HepG2 (cell line): ENCODE measurements around the gene MARCHF2. TPM values are rescaled to one million over a fixed set of nuclear protein-coding genes. Genes with fewer than 3 reads are reported as not detected.

Experiments used
- ATAC-seq: fragments of 200-7000 bp; cut with Tn5 transposase; 3 replicates; pipeline ENCODE4 v1.9.1; 2020; ENCODE audit warnings: mild to moderate bottlenecking, moderate library complexity
- BruUV-seq: library from RNA; stranded (reverse); fragments of 400-500 nt; replicated peaks from 2 replicates; lab custom pipeline; 2021; lab: Mats Ljungman, UMichigan
- CTCF ChIA-PET: fragments of 300-600 bp; formaldehyde crosslinking; extraction: SDS; loops from one replicate; lab custom pipeline; 2021; ENCODE audit warnings: low total read pairs, inconsistent platforms, low intra/inter-chr PET ratio; lab: Yijun Ruan, JAX
- POLR2A ChIA-PET: fragments of 350-600 bp; sonication (Branson Sonifier 250); formaldehyde crosslinking; loops from one replicate; lab custom pipeline; 2020; ENCODE audit warnings: antibody characterized with exemption, inconsistent platforms; lab: Yijun Ruan, JAX
- DNase-seq: peaks from one replicate; pipeline ENCODE4 v3.0.0-alpha.2; 2015; ENCODE audit warnings: low spot score
- FAIRE-seq: peaks from 3 replicates; lab custom pipeline; 2011; peaks lifted over from hg19 to GRCh38; lab: Jason Lieb, UNC
- H2AFZ ChIP-seq: one replicate; pipeline ENCODE4 v1.6.1; 2011; ENCODE audit warnings: low read length, inconsistent platforms
- H3K27ac ChIP-seq: fragments of 300-600 bp; 3 replicates; pipeline ENCODE4 v1.8.0; 2011; ENCODE audit warnings: mixed run types, mild to moderate bottlenecking, mixed read lengths, low read length, inconsistent platforms; ENCODE audit not compliant: insufficient read depth; ENCODE audit errors: extremely low read length
- H3K27me3 ChIP-seq, 2 experiments: fragments of 200-600 bp in 1 of 2; 2 replicates in 1 of 2; 3 replicates in 1 of 2; pipeline versions ENCODE4 v1.6.0 to v1.8.0; 2011; ENCODE audit warnings: low read length in 2 of 2, mild to moderate bottlenecking in 2 of 2, moderate library complexity in 2 of 2, inconsistent platforms in 1 of 2; ENCODE audit not compliant: insufficient read depth in 2 of 2, control insufficient read depth in 1 of 2
- H3K36me3 ChIP-seq, 2 experiments: fragments of 200-600 bp in 1 of 2; replicated peaks in 1 of 2; 2 replicates in 1 of 2; 3 replicates in 1 of 2; pipeline versions ENCODE4 v1.5.1 to v1.8.0; 2011; ENCODE audit warnings: low read length in 2 of 2, inconsistent platforms in 1 of 2; ENCODE audit not compliant: insufficient read depth in 2 of 2, control insufficient read depth in 1 of 2
- H3K4me1 ChIP-seq: 2 replicates; pipeline ENCODE4 v1.5.1; 2012; ENCODE audit warnings: low read length, inconsistent platforms; ENCODE audit not compliant: insufficient read depth
- H3K4me2 ChIP-seq: 2 replicates; pipeline ENCODE4 v1.6.0; 2011; ENCODE audit warnings: low read depth, low read length, inconsistent platforms
- H3K4me3 ChIP-seq, 3 experiments: fragments of 200-600 bp in 1 of 3; sonication (generic), shearing (Covaris generic) in 1 of 3; replicated peaks in 1 of 3; 2 replicates each; pipeline ENCODE4 v1.5.1; 2011 to 2016; ENCODE audit warnings: low read length in 3 of 3, inconsistent platforms in 2 of 3, low read depth in 2 of 3, mild to moderate bottlenecking in 2 of 3, control low read depth in 1 of 3, mixed read lengths in 1 of 3; ENCODE audit not compliant: insufficient read depth in 1 of 3
- H3K79me2 ChIP-seq: one replicate; pipeline ENCODE4 v1.6.1; 2011; ENCODE audit warnings: low read length, inconsistent platforms; ENCODE audit not compliant: insufficient read depth
- H3K9ac ChIP-seq: 2 replicates; pipeline ENCODE4 v1.6.0; 2011; ENCODE audit warnings: mild to moderate bottlenecking, low read depth, low read length, inconsistent platforms; ENCODE audit not compliant: insufficient read depth
- H3K9me3 ChIP-seq: 2 replicates; pipeline ENCODE4 v1.5.1; 2012; ENCODE audit warnings: mild to moderate bottlenecking, low read length
- H4K20me1 ChIP-seq: 2 replicates; pipeline ENCODE4 v1.6.0; 2011; ENCODE audit warnings: inconsistent platforms, mild to moderate bottlenecking, low read length, moderate library complexity; ENCODE audit not compliant: insufficient read depth
- EEA1 ChIP-seq: sonication (generic); formaldehyde crosslinking; IDR thresholded peaks from 2 replicates; pipeline ENCODE4 v1.5.1; 2020; ENCODE audit warnings: mild to moderate bottlenecking, missing genetic modification reagents, borderline replicate concordance
- GFI1 ChIP-seq: sonication (generic); formaldehyde crosslinking; IDR thresholded peaks from 2 replicates; pipeline ENCODE4 v1.5.0; 2020; ENCODE audit warnings: missing genetic modification reagents, mild to moderate bottlenecking, borderline replicate concordance
- HOXA3 ChIP-seq: sonication (generic); formaldehyde crosslinking; IDR thresholded peaks from 2 replicates; pipeline ENCODE4 v1.5.0; 2020; ENCODE audit warnings: missing genetic modification reagents
- SP2 ChIP-seq: sonication (generic); formaldehyde crosslinking; IDR thresholded peaks from 2 replicates; pipeline ENCODE4 v1.5.1; 2020; ENCODE audit warnings: mild to moderate bottlenecking, missing genetic modification reagents
- TRIM22 ChIP-seq: fragments of 450-650 bp; IDR thresholded peaks from 2 replicates; pipeline ENCODE4 v1.6.1; 2017
- WGBS: methylation state at CpG from one replicate; pipeline ENCODE4 v1.1.6; 2017; ENCODE audit warnings: low lambda C conversion rate; 5-methylcytosine and 5-hydroxymethylcytosine counted together
- in situ Hi-C: cut with HindIII; loops from 2 replicates; pipeline ENCODE4 v1.10.0; 2017; ENCODE audit warnings: low pct_unique_long_range_greater_than_20kb; ENCODE audit not compliant: extremely low pct_ligation_motif_present
- intact Hi-C: fragments of 100-400 bp; cut with micrococcal nuclease; formaldehyde crosslinking; loops from one replicate; pipeline ENCODE4 v1.10.0; 2022; ENCODE audit not compliant: unreplicated experiment
- polyA plus RNA-seq, 8 experiments: library from polyadenylated mRNA; depleted of rRNA in 3 of 8; stranded (reverse) in 7 of 8; unstranded in 1 of 8; fragments of >200 nt; fragmentation: Illumina TruSeq in 4 of 8; extraction: Trizol in 4 of 8; gene quantifications; 2 replicates each; pipeline versions ENCODE4 v1.2.1 to v1.2.3, GENCODE V29; 2011 to 2016; ENCODE audit warnings: low read depth in 4 of 8, missing spikeins in 1 of 8, mixed read lengths in 1 of 8; ENCODE audit not compliant: insufficient read depth in 1 of 8
- total RNA-seq, 5 experiments: library from RNA; depleted of rRNA; stranded (reverse); fragments of >200 nt; fragmentation: Illumina TruSeq; extraction: Trizol; gene quantifications; 2 replicates each; pipeline ENCODE4 v1.2.3, GENCODE V29; 2016; ENCODE audit warnings: low read depth in 1 of 5
- TF ChIP-seq, protein P1 (sequence below): sonication (generic); formaldehyde crosslinking; IDR thresholded peaks from 2 replicates; pipeline ENCODE4 v1.5.1; 2020; ENCODE audit warnings: missing genetic modification reagents, mild to moderate bottlenecking, borderline replicate concordance

The MARCHF2 gene
- total and polyA plus RNA-seq, 2 of the 13 experiments (the other 11 are each of a cell fraction or from before 2014, with no cell fraction given): 12.7 to 13.0 TPM

DNA sequence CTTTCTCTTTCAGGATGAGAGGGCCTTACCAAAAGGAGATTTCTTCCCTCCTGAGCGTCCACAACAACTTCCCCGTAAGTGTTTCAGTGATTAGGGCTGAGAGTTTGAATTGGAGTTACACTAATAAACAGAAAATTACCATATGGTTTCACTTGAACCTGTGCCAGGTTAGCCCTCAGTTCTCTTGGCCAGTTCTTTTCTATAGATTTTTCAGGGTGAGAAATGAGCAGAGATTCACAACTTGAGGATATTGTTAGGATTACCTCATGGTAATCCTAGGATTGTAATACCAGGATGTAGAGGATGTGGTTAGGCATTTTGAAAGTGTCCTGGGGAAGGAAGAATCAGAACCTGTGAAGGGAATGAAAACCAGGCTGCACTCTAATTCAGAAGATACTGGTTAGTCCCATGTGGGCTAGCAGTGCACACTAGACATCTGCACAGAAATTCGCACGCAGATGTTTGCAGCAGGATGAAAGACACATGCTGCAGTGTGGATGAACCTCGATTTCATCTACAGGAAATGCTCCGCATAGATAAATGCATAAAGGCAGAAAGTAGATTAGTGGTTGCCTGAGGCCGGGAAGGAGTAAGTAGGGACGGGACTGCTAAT, 55.8 kb downstream of the MARCHF2 start:
- H3K4me3 ChIP-seq: no peak overlapping the region
- H2AFZ ChIP-seq: no peak overlapping the region
- intact Hi-C loops (no loop called here), in situ Hi-C loops (no loop called here)
- FAIRE-seq (no peak), ATAC-seq (no peak), DNase-seq (no peak)
- POLR2A ChIA-PET: no interaction called here
- CTCF ChIA-PET: no interaction called here
- TF ChIP-seq, protein P1, sequence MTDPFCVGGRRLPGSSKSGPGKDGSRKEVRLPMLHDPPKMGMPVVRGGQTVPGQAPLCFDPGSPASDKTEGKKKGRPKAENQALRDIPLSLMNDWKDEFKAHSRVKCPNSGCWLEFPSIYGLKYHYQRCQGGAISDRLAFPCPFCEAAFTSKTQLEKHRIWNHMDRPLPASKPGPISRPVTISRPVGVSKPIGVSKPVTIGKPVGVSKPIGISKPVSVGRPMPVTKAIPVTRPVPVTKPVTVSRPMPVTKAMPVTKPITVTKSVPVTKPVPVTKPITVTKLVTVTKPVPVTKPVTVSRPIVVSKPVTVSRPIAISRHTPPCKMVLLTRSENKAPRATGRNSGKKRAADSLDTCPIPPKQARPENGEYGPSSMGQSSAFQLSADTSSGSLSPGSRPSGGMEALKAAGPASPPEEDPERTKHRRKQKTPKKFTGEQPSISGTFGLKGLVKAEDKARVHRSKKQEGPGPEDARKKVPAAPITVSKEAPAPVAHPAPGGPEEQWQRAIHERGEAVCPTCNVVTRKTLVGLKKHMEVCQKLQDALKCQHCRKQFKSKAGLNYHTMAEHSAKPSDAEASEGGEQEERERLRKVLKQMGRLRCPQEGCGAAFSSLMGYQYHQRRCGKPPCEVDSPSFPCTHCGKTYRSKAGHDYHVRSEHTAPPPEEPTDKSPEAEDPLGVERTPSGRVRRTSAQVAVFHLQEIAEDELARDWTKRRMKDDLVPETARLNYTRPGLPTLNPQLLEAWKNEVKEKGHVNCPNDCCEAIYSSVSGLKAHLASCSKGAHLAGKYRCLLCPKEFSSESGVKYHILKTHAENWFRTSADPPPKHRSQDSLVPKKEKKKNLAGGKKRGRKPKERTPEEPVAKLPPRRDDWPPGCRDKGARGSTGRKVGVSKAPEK (CRISPR knock-in tag): no peak
- TF ChIP-seq EEA1 (CRISPR knock-in tag) (no peak), GFI1 (CRISPR knock-in tag) (no peak), TRIM22 (no peak), SP2 (CRISPR knock-in tag) (no peak), HOXA3 (CRISPR knock-in tag) (no peak)
- no peaks in the 10 kb centered on the region for H3K9me3 ChIP-seq
- WGBS: 97% methylated on average over 8 of the region's 8 CpGs
- H3K36me3 ChIP-seq: peaks cover 46 to 89% of the 10 kb centered on the region in 2 experiments
- no peaks in the 10 kb centered on the region for H3K27me3 ChIP-seq
- H4K20me1 ChIP-seq: peaks cover 5% of the 10 kb centered on the region; the same call in 1 of the 2 replicates
- BruUV-seq: no TSS peak
- H3K4me2 ChIP-seq: no peak overlapping the region
- H3K79me2 ChIP-seq: peaks cover 24% of the 10 kb centered on the region
- no peaks in the 10 kb centered on the region for H3K4me1 ChIP-seq
- no peak overlapping the region for H3K9ac ChIP-seq
- no peak overlapping the region for H3K27ac ChIP-seq
